ENCODE measurements around the gene VTI1B. TPM values are rescaled to one million over a fixed set of nuclear protein-coding genes. Genes with fewer than 3 reads are reported as not detected.
"Not testable (repeated sequence)": the region's sequence is repeated elsewhere in the genome, so short reads cannot be mapped to it uniquely, and the experiment has no call there.

Gene VTI1B
- total RNA-seq, 4 donors from 2014 or later, result 96.1 to 133 (median 114) TPM

GRCh38 chr14:67710209-67710608 lies 35.8 kb upstream of the VTI1B start:
- no peak for ATAC-seq (ENCODE audit: low FRiP score)
- no peak for TF ChIP-seq CTCF (IDR thresholded peaks at IDR 0.05)
- no peak for DNase-seq (ENCODE audit: low spot score)

DNA sequence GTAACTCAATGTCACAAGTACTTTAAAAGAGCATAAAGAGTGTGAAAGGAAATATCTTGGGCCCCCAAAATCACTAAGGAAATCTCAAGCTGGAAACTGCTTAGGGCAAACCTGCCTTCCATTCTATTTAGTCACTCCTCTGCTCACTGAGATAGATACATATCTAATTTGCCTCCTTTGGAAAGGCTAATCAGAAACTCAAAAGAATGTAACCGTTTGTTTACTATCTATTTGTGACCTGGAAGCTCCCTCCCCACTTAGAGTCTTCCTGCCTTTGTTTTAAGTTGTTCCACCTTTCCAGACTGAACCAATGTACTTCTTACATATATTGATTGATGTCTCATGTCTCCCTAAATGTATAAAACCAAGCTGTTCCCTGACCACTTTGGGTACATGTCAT lies 35.4 kb upstream of the VTI1B start:
- ATAC-seq (ENCODE audit: low FRiP score); DNase-seq (ENCODE audit: low spot score): not testable (repeated sequence)

- DNase-seq (ENCODE audit: low spot score), result not testable (repeated sequence)
Observed at GRCh38 chr14:67709346-67709745, 34.9 kb upstream of the VTI1B start.

DNA sequence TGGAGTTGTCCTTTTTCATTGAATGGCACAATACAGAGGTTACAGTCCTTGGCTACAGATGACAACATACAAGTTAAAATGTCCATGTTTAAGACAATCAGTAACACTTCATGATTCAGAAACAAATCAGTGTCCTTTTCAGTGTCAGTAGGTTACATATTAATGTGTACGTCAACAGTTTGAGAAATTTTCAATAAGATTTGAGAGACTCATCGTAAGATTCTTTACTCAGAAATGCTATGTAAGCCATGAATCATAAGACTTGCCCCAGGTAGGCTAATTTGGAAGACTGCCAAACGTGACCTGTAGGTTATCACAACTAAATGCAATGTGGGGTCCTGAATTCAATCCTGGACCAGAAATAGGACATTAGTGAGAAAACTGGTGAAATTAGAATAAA lies 30.8 kb upstream of the VTI1B start:
- no peak for TF ChIP-seq CTCF (IDR thresholded peaks at IDR 0.05)
- ATAC-seq (ENCODE audit: low FRiP score) (no peak), DNase-seq (ENCODE audit: low spot score) (no peak)

More at GRCh38 chr14:67709346-67709745, 34.9 kb upstream of the VTI1B start:
- not testable (repeated sequence) for ATAC-seq (ENCODE audit: low FRiP score)

DNA sequence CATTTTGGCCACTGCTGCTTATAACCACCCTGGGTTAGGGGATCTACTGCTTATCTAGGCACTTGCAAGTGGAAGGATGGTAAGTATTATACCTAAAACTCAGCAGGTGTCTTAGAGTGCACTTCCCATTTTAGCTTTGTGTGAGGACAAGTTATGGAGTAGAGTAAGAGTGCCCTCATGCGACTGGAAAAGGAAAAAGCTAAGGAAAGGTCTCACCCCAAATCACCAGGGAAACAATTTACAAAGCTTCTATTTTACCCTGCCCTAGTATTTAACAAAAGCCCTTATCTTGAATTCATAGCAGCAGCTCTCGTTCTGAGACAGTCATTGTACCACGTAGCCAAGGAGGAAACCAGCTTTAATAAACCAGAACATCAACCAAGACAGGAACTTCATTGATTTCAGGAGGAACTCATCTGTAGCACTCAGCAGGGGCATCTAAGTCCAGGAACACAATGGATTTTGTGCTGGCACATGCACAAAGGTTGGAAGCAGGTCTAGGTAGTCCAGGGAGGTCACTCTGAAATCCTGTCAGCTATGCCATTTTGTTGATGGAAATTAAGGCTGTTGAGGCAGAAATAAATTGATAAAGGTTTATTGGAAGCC lies 30.2 kb upstream of the VTI1B start:
- no peak for TF ChIP-seq CTCF (IDR thresholded peaks at IDR 0.05)
- DNase-seq (ENCODE audit: low spot score) (no peak), ATAC-seq (ENCODE audit: low FRiP score) (peak; percentile 64)

DNA sequence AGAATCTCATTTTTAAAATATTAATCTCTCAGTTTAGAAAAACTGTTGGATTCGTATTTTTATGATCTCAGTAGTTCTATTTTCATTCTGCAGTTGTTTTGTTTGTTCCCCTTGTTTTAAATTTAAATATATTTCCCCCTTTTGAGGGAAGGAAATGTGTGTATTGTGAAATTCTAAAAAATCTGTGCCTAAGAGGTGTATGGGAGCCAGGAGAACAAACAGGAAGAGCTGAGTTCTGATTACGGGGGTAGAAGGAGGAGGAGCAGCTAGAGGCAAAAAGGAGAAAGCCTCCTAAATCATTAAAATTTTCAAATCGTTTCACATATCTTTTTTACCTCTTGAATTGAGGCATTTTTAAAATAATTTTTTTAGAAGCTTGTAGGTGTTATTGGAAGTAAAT lies 29.6 kb upstream of the VTI1B start:
- DNase-seq (ENCODE audit: low spot score), result no peak
- TF ChIP-seq CTCF (IDR thresholded peaks at IDR 0.05), result no peak
- no peak for ATAC-seq (ENCODE audit: low FRiP score)

- not testable (repeated sequence) for ATAC-seq (ENCODE audit: low FRiP score); DNase-seq (ENCODE audit: low spot score)
Observed at GRCh38 chr14:67701492-67701891, 27.1 kb upstream of the VTI1B start, which contains the start of gene RDH12. Gene RDH12 (plus strand): TSS chr14:67701886. CDS start chr14:67722643, 20,757 bp downstream.

DNA sequence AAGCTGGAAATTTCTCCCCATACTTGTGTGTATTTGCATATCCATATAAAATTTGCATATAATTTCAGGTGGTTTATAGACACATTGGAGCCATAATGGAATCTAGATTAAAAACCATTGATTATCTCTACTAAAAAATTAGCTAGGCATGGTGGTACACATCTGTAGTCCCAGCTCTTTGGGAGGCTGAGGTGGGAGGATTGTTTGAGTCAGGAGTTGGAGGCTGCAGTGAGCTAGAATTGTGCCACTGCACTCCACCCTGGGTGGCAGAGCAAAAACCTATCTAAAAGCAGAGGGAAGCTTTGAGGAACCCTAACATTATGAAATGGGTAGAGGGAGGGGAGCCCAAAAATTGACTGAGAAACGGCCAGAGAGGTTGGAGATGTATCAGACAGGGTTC lies 23.7 kb upstream of the VTI1B start:
- DNase-seq (ENCODE audit: low spot score), result no peak
- TF ChIP-seq CTCF (IDR thresholded peaks at IDR 0.05), result no peak
- ATAC-seq (ENCODE audit: low FRiP score), result no peak

GRCh38 chr14:67697006-67697405 lies 22.6 kb upstream of the VTI1B start:
- DNase-seq (ENCODE audit: low spot score) (no peak), ATAC-seq (ENCODE audit: low FRiP score) (no peak)

More at GRCh38 chr14:67697006-67697405, 22.6 kb upstream of the VTI1B start:
- no peak for TF ChIP-seq CTCF (IDR thresholded peaks at IDR 0.05)

All from omental fat pad (tissue), 4 donors.